Measurements from ENCODE around the gene ZNF831.

ZNF831 gene

DNA sequence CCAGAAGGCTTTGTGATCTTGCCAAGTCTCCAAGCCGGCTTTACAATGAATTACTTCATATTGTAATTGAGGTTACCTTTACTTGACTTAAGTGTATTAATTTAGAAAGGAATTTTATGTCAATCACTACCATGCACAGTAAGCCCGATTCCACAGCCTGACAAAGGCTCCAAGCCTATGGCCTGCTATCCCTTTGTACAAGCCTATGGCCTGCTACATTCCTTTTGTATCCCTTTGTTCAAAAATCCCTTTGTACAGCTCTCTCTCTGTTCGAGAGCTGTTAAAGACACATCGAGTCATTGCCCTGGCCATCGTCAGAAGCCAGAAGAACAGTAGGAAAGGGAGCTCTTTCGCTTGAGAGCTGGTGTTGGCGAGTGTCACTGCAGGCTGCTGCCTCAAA, 134.1 kb downstream of the ZNF831 start:
- DNase-seq (ENCODE audit: insufficient read length, low spot score) (no peak), FAIRE-seq (no peak)
- TF ChIP-seq POLR2AphosphoS5 (IDR thresholded peaks at IDR 0.05; ENCODE audit: low read depth, low read length) (no peak), TAF1 (IDR thresholded peaks at IDR 0.05; ENCODE audit: low read depth, low read length) (no peak), PAX5 (IDR thresholded peaks at IDR 0.05; ENCODE audit: insufficient read depth, low read length, severe bottlenecking) (no peak), POLR2A (IDR thresholded peaks at IDR 0.05; ENCODE audit: low read depth, low read length) (no peak), SPI1 (IDR thresholded peaks at IDR 0.05; ENCODE audit: low read depth, low read length) (no peak), POU2F2 (IDR thresholded peaks at IDR 0.05; ENCODE audit: low read depth, low read length) (no peak)

- no peak for FAIRE-seq
- no peak for TF ChIP-seq TAF1 (IDR thresholded peaks at IDR 0.05; ENCODE audit: low read depth, low read length)
- no peak for TF ChIP-seq PAX5 (IDR thresholded peaks at IDR 0.05; ENCODE audit: insufficient read depth, low read length, severe bottlenecking)
- no peak for TF ChIP-seq POLR2A (IDR thresholded peaks at IDR 0.05; ENCODE audit: low read depth, low read length)
- no peak for TF ChIP-seq POLR2AphosphoS5 (IDR thresholded peaks at IDR 0.05; ENCODE audit: low read depth, low read length)
- no peak for TF ChIP-seq SPI1 (IDR thresholded peaks at IDR 0.05; ENCODE audit: low read depth, low read length)
- no peak for TF ChIP-seq POU2F2 (IDR thresholded peaks at IDR 0.05; ENCODE audit: low read depth, low read length)
- no peak for DNase-seq (ENCODE audit: insufficient read length, low spot score)
Observed at GRCh38 chr20:59299945-59300332, 136.3 kb downstream of the ZNF831 start.

DNA sequence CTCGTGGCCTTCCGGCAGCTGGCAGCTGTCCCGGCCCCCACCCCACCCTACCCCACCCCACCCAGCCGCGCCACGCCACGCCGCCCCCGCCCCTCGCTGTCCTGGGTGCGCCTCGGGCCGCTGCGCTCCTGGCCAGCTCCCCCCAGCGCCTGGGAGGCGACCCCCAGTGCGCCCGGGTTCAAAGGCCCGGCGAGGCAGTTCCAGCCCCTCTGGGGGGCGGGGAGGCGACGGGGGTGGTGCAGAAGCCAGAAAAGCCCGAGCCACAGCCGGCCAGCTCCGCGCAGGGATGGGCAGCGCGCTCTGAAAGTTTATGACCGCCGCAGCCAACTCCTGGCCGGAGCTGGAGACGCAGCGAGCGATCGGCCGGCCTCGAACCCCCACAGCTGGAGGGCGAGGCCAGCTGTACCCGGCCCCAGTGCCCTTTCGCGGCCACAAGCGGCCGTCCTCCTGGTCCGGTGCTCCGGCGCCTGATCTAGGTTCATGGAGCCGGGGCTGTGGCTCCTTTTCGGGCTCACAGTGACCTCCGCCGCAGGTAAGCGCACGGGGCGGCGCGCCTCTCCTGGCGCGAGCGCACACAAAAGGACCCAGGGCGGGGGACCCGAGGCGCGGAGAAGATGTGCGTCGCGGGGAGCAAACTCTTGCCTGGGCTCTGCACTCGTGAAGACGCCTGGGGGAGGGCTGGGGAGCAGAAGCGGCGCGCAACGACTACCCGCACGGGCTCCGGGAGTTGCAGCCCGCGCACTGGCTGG, 136.9 kb downstream of the ZNF831 start, which contains the start of gene EDN3:
TSS of gene EDN3 (plus strand) at position 279 of the 749 bp plus-strand sequence. CDS start at position 481, 202 bp downstream.
- FAIRE-seq = no peak
- no peak for DNase-seq (ENCODE audit: insufficient read length, low spot score)
- no peak for TF ChIP-seq PAX5 (IDR thresholded peaks at IDR 0.05; ENCODE audit: insufficient read depth, low read length, severe bottlenecking)

DNA sequence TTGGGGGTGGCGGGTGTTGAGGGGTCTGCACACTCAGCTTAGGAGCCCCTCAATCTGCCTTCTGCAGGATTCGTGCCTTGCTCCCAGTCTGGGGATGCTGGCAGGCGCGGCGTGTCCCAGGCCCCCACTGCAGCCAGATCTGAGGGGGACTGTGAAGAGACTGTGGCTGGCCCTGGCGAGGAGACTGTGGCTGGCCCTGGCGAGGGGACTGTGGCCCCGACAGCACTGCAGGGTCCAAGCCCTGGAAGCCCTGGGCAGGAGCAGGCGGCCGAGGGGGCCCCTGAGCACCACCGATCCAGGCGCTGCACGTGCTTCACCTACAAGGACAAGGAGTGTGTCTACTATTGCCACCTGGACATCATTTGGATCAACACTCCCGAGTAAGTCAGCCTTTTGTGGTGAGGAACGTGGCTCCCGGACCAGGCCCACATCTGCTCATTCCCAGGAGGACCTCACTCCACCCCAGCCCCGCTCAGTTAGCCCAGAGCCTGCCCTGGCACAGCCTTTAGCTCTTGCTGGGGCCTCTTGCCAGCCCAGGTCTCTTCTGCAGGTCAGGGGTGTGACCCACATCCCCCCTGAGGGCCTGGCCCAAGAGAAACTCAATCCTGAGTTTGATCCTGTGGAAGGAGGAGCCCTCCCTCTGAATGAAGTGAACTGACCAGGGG, 137.9 kb downstream of the ZNF831 start:
- DNase-seq (ENCODE audit: insufficient read length, low spot score) = no peak
- TF ChIP-seq POLR2A (IDR thresholded peaks at IDR 0.05; ENCODE audit: low read depth, low read length) = no peak
- TF ChIP-seq SPI1 (IDR thresholded peaks at IDR 0.05; ENCODE audit: low read depth, low read length) = no peak
- TF ChIP-seq TAF1 (IDR thresholded peaks at IDR 0.05; ENCODE audit: low read depth, low read length) = no peak
- TF ChIP-seq POU2F2 (IDR thresholded peaks at IDR 0.05; ENCODE audit: low read depth, low read length) = no peak
- no peak for TF ChIP-seq PAX5 (IDR thresholded peaks at IDR 0.05; ENCODE audit: insufficient read depth, low read length, severe bottlenecking)
- TF ChIP-seq POLR2AphosphoS5 (IDR thresholded peaks at IDR 0.05; ENCODE audit: low read depth, low read length) = no peak
- FAIRE-seq = no peak

DNA sequence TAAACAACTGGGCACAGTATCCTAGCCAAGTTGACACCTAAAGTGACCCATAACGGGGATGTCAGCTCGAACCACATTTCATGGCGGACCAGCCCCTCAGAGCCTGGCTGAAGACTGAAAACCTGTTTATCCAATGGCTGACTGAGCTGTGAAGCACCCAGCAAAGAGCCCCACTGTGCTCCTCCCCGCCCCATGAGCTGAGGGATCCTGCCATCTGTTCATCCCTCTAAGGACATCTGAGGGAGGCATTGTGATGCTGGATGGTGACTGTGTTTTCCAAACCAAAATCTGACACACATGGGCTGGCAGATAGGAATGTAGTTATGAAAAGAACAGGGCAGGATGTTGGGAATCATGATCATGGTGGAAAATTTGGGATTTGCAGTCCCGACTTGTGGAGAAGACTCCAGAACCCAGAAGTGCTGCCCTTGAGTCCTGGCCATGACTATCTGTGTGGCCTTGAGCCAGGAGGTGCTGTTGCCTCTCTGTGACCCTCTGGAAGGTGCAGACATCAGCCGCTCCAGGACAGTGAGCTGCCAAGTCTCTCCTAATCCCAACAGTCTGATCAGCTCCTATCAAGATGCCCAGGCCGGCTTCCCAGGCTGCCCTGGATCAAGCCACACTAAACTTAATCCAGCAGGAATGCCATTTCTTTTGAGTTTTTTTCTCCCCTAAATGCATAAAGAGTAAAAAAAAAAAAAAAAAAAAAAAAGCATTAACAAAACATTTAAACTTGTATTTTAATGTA, 142.5 kb downstream of the ZNF831 start:
- no peak for FAIRE-seq

GRCh38 chr20:59307270-59307669, 143.6 kb downstream of the ZNF831 start:
- no peak for TF ChIP-seq SPI1 (IDR thresholded peaks at IDR 0.05; ENCODE audit: low read depth, low read length)
- no peak for TF ChIP-seq POLR2AphosphoS5 (IDR thresholded peaks at IDR 0.05; ENCODE audit: low read depth, low read length)
- no peak for TF ChIP-seq POU2F2 (IDR thresholded peaks at IDR 0.05; ENCODE audit: low read depth, low read length)
- TF ChIP-seq POLR2A (IDR thresholded peaks at IDR 0.05; ENCODE audit: low read depth, low read length) = no peak
- TF ChIP-seq TAF1 (IDR thresholded peaks at IDR 0.05; ENCODE audit: low read depth, low read length) = no peak
- no peak for TF ChIP-seq PAX5 (IDR thresholded peaks at IDR 0.05; ENCODE audit: insufficient read depth, low read length, severe bottlenecking)
- DNase-seq (ENCODE audit: insufficient read length, low spot score) (no peak), FAIRE-seq (no peak)

More for the DNA sequence above, 142.5 kb downstream of the ZNF831 start:
- no peak for DNase-seq (ENCODE audit: insufficient read length, low spot score)
- no peak for TF ChIP-seq TAF1 (IDR thresholded peaks at IDR 0.05; ENCODE audit: low read depth, low read length)
- TF ChIP-seq POU2F2 (IDR thresholded peaks at IDR 0.05; ENCODE audit: low read depth, low read length) = no peak
- TF ChIP-seq POLR2AphosphoS5 (IDR thresholded peaks at IDR 0.05; ENCODE audit: low read depth, low read length) = no peak
- no peak for TF ChIP-seq SPI1 (IDR thresholded peaks at IDR 0.05; ENCODE audit: low read depth, low read length)
- no peak for TF ChIP-seq POLR2A (IDR thresholded peaks at IDR 0.05; ENCODE audit: low read depth, low read length)
- no peak for TF ChIP-seq PAX5 (IDR thresholded peaks at IDR 0.05; ENCODE audit: insufficient read depth, low read length, severe bottlenecking)

Data from GM12891 (cell line).